H1 (cell line): ENCODE results near the gene FBN2. TPM values are rescaled to one million over a fixed set of nuclear protein-coding genes. Genes with fewer than 3 reads are reported as not detected.

Experiments used
- CTCF ChIA-PET: fragments of 300-600 bp; sonication (Branson Sonifier 250); formaldehyde crosslinking; loops from one replicate; lab custom pipeline; 2021; ENCODE audit not compliant: partially characterized antibody; lab: Charles Lee
- POLR2A ChIA-PET: fragments of 300-600 bp; sonication (Branson Sonifier 250); formaldehyde crosslinking; loops from one replicate; lab custom pipeline; 2021; ENCODE audit warnings: inconsistent platforms; ENCODE audit not compliant: partially characterized antibody; lab: Charles Lee
- DNase-seq, 2 experiments: peaks; one replicate each; pipeline versions ENCODE4 v3.0.0 to v3.0.0-alpha.2; 2010 to 2022; ENCODE audit warnings: low spot score in 2 of 2, low read depth in 1 of 2, mixed read lengths in 1 of 2
- FAIRE-seq: peaks from 2 replicates; lab custom pipeline; 2011; peaks lifted over from hg19 to GRCh38; lab: Jason Lieb, UNC
- H2AFZ ChIP-seq: 2 replicates; pipeline ENCODE4 v1.8.1; 2012; ENCODE audit warnings: low read length, inconsistent platforms
- H2AK5ac ChIP-seq: 2 replicates; pipeline ENCODE4 v1.6.1; 2013; ENCODE audit warnings: low read depth, low read length
- H2BK120ac ChIP-seq: replicated peaks from 2 replicates; pipeline ENCODE3; 2013; ENCODE audit warnings: low read depth, low read length, inconsistent platforms
- H2BK12ac ChIP-seq: 2 replicates; pipeline ENCODE4 v1.6.1; 2013; ENCODE audit warnings: low read depth, low read length
- H2BK15ac ChIP-seq: 2 replicates; pipeline ENCODE4 v1.6.1; 2013; ENCODE audit warnings: low read length
- H2BK20ac ChIP-seq: 2 replicates; pipeline ENCODE4 v1.6.1; 2013; ENCODE audit warnings: low read length
- H2BK5ac ChIP-seq: 2 replicates; pipeline ENCODE4 v1.6.1; 2013; ENCODE audit warnings: low read depth, low read length
- H3K14ac ChIP-seq: 2 replicates; pipeline ENCODE4 v1.6.1; 2013; ENCODE audit warnings: inconsistent platforms; ENCODE audit not compliant: insufficient read length
- H3K18ac ChIP-seq: 2 replicates; pipeline ENCODE4 v1.6.1; 2013; ENCODE audit warnings: low read length; ENCODE audit errors: extremely low read depth
- H3K23ac ChIP-seq: 2 replicates; pipeline ENCODE4 v1.6.1; 2013; ENCODE audit warnings: inconsistent platforms; ENCODE audit not compliant: insufficient read length
- H3K23me2 ChIP-seq: 2 replicates; pipeline ENCODE4 v1.6.1; 2013; ENCODE audit warnings: low read depth, low read length
- H3K27ac ChIP-seq: 2 replicates; pipeline ENCODE4 v1.6.1; 2011; ENCODE audit warnings: low read depth, low read length, inconsistent platforms
- H3K27me3 ChIP-seq, 4 experiments: replicated peaks in 1 of 4; 1 replicate in 1 of 4; 2 replicates in 3 of 4; pipeline versions ENCODE4 v1.6.1 to v1.8.1; 2011 to 2013; ENCODE audit warnings: low read length in 3 of 4, mild to moderate bottlenecking in 3 of 4, inconsistent platforms in 2 of 4, mixed read lengths in 2 of 4, moderate library complexity in 1 of 4; ENCODE audit not compliant: control insufficient read depth in 3 of 4, insufficient read depth in 3 of 4; ENCODE audit errors: extremely low read depth in 1 of 4
- H3K36me3 ChIP-seq, 4 experiments: 2 replicates each; pipeline versions ENCODE4 v1.6.1 to v1.8.1; 2011 to 2013; ENCODE audit warnings: mild to moderate bottlenecking in 4 of 4, low read length in 3 of 4, moderate library complexity in 2 of 4, control low read depth in 1 of 4, inconsistent platforms in 1 of 4; ENCODE audit not compliant: insufficient read depth in 4 of 4, control insufficient read depth in 2 of 4
- H3K4ac ChIP-seq: replicated peaks from 2 replicates; pipeline ENCODE3; 2013; ENCODE audit warnings: low read length, low read depth, mixed read lengths, inconsistent platforms; ENCODE audit not compliant: insufficient read length
- H3K4me1 ChIP-seq, 4 experiments: replicated peaks in 1 of 4; 1 replicate in 1 of 4; 2 replicates in 3 of 4; pipeline versions ENCODE4 v1.6.1 to v1.8.1; 2011 to 2013; ENCODE audit warnings: low read length in 3 of 4, inconsistent platforms in 2 of 4, mixed read lengths in 1 of 4; ENCODE audit not compliant: insufficient read depth in 4 of 4, control insufficient read depth in 3 of 4
- H3K4me2 ChIP-seq, 2 experiments: 2 replicates each; pipeline versions ENCODE4 v1.6.1 to v1.8.1; 2011 to 2013; ENCODE audit warnings: low read depth in 2 of 2, low read length in 2 of 2, control low read depth in 1 of 2, inconsistent platforms in 1 of 2, mild to moderate bottlenecking in 1 of 2; ENCODE audit not compliant: insufficient read depth in 1 of 2
- H3K4me3 ChIP-seq, 4 experiments: fragments of 200-600, 300-600 bp in 1 of 4; sonication (generic), shearing (Covaris generic), sonication (Bioruptor Twin) in 1 of 4; 2 replicates each; pipeline versions ENCODE4 v1.5.1 to v1.8.1; 2011 to 2016; ENCODE audit warnings: low read length in 4 of 4, low read depth in 3 of 4, control low read depth in 2 of 4, inconsistent platforms in 2 of 4, mild to moderate bottlenecking in 2 of 4, mixed read lengths in 1 of 4, moderate library complexity in 1 of 4; ENCODE audit not compliant: insufficient read depth in 2 of 4; ENCODE audit errors: extremely low read depth in 1 of 4
- H3K56ac ChIP-seq: replicated peaks from 2 replicates; pipeline ENCODE3; 2013; ENCODE audit warnings: low read depth, mild to moderate bottlenecking, mixed read lengths, low read length, inconsistent platforms; ENCODE audit not compliant: insufficient read length
- H3K79me1 ChIP-seq: 2 replicates; pipeline ENCODE4 v1.6.1; 2013; ENCODE audit warnings: low read depth, low read length, control low read depth
- H3K79me2 ChIP-seq, 2 experiments: 2 replicates each; pipeline versions ENCODE4 v1.6.1 to v1.8.1; 2012 to 2013; ENCODE audit warnings: low read length in 2 of 2, mild to moderate bottlenecking in 2 of 2, inconsistent platforms in 1 of 2; ENCODE audit not compliant: insufficient read depth in 2 of 2, control insufficient read depth in 1 of 2
- H3K9ac ChIP-seq, 4 experiments: replicated peaks in 1 of 4; 1 replicate in 1 of 4; 2 replicates in 3 of 4; pipeline versions ENCODE4 v1.6.1 to v1.8.1; 2011 to 2013; ENCODE audit warnings: low read depth in 3 of 4, low read length in 3 of 4, control low read depth in 2 of 4, mild to moderate bottlenecking in 2 of 4, moderate library complexity in 2 of 4, inconsistent platforms in 1 of 4; ENCODE audit errors: extremely low read depth in 1 of 4
- H3K9me3 ChIP-seq, 2 experiments: 2 replicates each; pipeline versions ENCODE4 v1.6.1 to v1.8.1; 2012 to 2013; ENCODE audit warnings: mild to moderate bottlenecking in 2 of 2, moderate library complexity in 2 of 2, control low read depth in 1 of 2, inconsistent platforms in 1 of 2, low read depth in 1 of 2, low read length in 1 of 2, mixed read lengths in 1 of 2; ENCODE audit not compliant: insufficient read depth in 2 of 2
- H4K20me1 ChIP-seq, 2 experiments: replicated peaks in 1 of 2; 2 replicates each; pipeline versions ENCODE3 to v1.8.1; 2011 to 2013; ENCODE audit warnings: inconsistent platforms in 2 of 2, low read length in 2 of 2, mild to moderate bottlenecking in 1 of 2; ENCODE audit not compliant: insufficient read depth in 2 of 2, control insufficient read depth in 1 of 2
- H4K5ac ChIP-seq: 2 replicates; pipeline ENCODE4 v1.6.1; 2013; ENCODE audit warnings: low read length, low read depth, mixed read lengths, inconsistent platforms; ENCODE audit not compliant: insufficient read length
- H4K8ac ChIP-seq: 2 replicates; pipeline ENCODE4 v1.8.0; 2013; ENCODE audit warnings: mild to moderate bottlenecking, moderate library complexity, low read length, inconsistent platforms; ENCODE audit not compliant: insufficient read depth; ENCODE audit errors: extremely low read depth
- H4K91ac ChIP-seq: replicated peaks from 2 replicates; pipeline ENCODE3; 2013; ENCODE audit warnings: low read length, mixed read lengths, inconsistent platforms; ENCODE audit not compliant: insufficient read length
- WGBS, 2 experiments: shearing (Covaris generic) in 1 of 2; methylation state at CpG; one replicate each; pipeline versions ENCODE4 v1.1.6 to v1.1.7; 2013 to 2015; ENCODE audit warnings: low lambda C conversion rate in 2 of 2, mixed read lengths in 2 of 2, inconsistent platforms in 1 of 2, low coverage in 1 of 2, missing lambda C conversion rate in 1 of 2; ENCODE audit not compliant: insufficient replicate concordance in 2 of 2, insufficient coverage in 1 of 2, insufficient read length in 1 of 2; ENCODE audit errors: extremely low coverage in 1 of 2, missing lambda C conversion rate in 1 of 2; 5-methylcytosine and 5-hydroxymethylcytosine counted together
- polyA plus RNA-seq, 7 experiments: library from polyadenylated mRNA; depleted of rRNA in 3 of 7; stranded (reverse) in 5 of 7; unstranded in 2 of 7; fragments of >200 nt in 5 of 7; fragments of 200-250 nt in 2 of 7; gene quantifications; 1 replicate in 5 of 7; 2 replicates in 1 of 7; 4 replicates in 1 of 7; pipeline versions ENCODE4 v1.2.1 to v1.2.3, GENCODE V29; 2011 to 2013; ENCODE audit warnings: missing spikeins in 2 of 7, mixed read lengths in 2 of 7
- total RNA-seq: library from RNA; stranded (reverse); fragmentation: NEBNext Ultra II Directional; extraction: Animal tissue kit (Norgen Biotek cat#: 25700); gene quantifications from 2 replicates; pipeline ENCODE4 v1.2.1, GENCODE V29; 2021

FBN2 gene
- total and polyA plus RNA-seq, 2 of the 8 experiments (the other 6 are each of a cell fraction or from before 2014, with no cell fraction given), result 14.1 to 16.3 TPM

GRCh38 chr5:128237546-128237945, 300.5 kb downstream of the FBN2 start:
- CTCF ChIA-PET, result interaction anchor here (0.6 to 0.9 kb wide), 2 partner anchors 46 to 983 kb away, joined by 3 read pairs; no protein-coding TSS in a partner anchor
- DNase-seq, result no peak

More at GRCh38 chr5:128237546-128237945, 300.5 kb downstream of the FBN2 start:
- no peak overlapping the region for H2BK12ac ChIP-seq
- H3K56ac ChIP-seq, result no peak overlapping the region
- H3K27me3 ChIP-seq, result no peaks in the 10 kb centered on the region
- H2BK120ac ChIP-seq, result no peak overlapping the region
- H3K27ac ChIP-seq, result no peak overlapping the region
- H3K79me1 ChIP-seq, result no peaks in the 10 kb centered on the region
- H2BK20ac ChIP-seq, result no peak overlapping the region
- no peaks in the 10 kb centered on the region for H3K79me2 ChIP-seq
- H2BK15ac ChIP-seq, result no peak overlapping the region
- H3K4me2 ChIP-seq, result no peak overlapping the region
- no peak overlapping the region for H3K4me3 ChIP-seq
- no peak overlapping the region for H3K18ac ChIP-seq
- H3K14ac ChIP-seq, result no peak overlapping the region
- no peaks in the 10 kb centered on the region for H4K20me1 ChIP-seq
- H4K5ac ChIP-seq, result no peak overlapping the region
- 91% methylated on average over 8 of the region's 8 CpGs; no CpG with 5 or more reads in 1 of the 2 experiments for WGBS, 2 experiments
- POLR2A ChIA-PET, result no interaction called here
- H3K23me2 ChIP-seq, result no peaks in the 10 kb centered on the region
- FAIRE-seq, result no peak
- H3K36me3 ChIP-seq, result no peaks in the 10 kb centered on the region
- no peak overlapping the region for H3K23ac ChIP-seq
- no peak overlapping the region for H2AK5ac ChIP-seq
- H3K9me3 ChIP-seq, result no peaks in the 10 kb centered on the region
- peak overlapping the region; percentile 85; the same call in 1 of the 2 replicates for H2AFZ ChIP-seq
- H3K4me1 ChIP-seq, result no peaks in the 10 kb centered on the region
- H3K9ac ChIP-seq, result no peak overlapping the region
- H3K4ac ChIP-seq, result no peak overlapping the region
- no peak overlapping the region for H4K8ac ChIP-seq
- H4K91ac ChIP-seq, result no peak overlapping the region
- H2BK5ac ChIP-seq, result no peak overlapping the region
